ENCODE data around the gene SLC4A8. TPM values are rescaled to one million over a fixed set of nuclear protein-coding genes. Genes with fewer than 3 reads are reported as not detected.

Gene SLC4A8
- total RNA-seq, 1 experiment from 2014 or later: 26.3 TPM

DNA sequence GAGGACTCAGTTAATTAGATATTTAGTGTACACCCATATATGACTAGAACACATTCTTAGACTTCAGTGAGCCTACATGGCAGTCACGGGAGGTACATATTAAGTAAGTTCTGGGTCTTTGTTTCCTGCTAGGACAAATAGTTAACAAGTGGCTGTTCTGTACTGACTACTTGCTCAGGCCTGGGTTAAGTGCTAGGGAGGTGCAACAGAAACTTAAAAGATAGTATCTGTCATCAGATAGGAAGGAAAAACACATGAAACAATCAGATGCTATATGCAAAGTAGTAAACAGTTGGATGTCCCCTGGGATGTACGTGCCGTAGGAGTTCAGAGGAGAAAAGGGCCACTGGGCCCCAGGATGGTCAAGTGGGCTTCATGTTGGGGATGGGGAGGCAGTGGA, 59.5 kb downstream of the SLC4A8 start:
- TF ChIP-seq CTCF (conservative IDR thresholded peaks at IDR 0.05): no peak
- H4K91ac ChIP-seq (ENCODE audit: insufficient read length, low read depth, low read length): no peak overlapping the region
- no peak overlapping the region for H3K4me2 ChIP-seq (ENCODE audit: insufficient read depth, insufficient read length, low read length)
- no peak overlapping the region for H3K18ac ChIP-seq (ENCODE audit: insufficient read length, low read depth, low read length)
- WGBS (ENCODE audit: extremely low coverage, insufficient read length, low lambda C conversion rate): no CpG with 5 or more reads among the region's 3 CpGs
- no peak overlapping the region for H2BK15ac ChIP-seq (ENCODE audit: low read depth, low read length)
- no peak overlapping the region for H4K8ac ChIP-seq (replicated peaks; ENCODE audit: insufficient read length, low read depth, low read length)
- no peaks in the 10 kb centered on the region for H3K27me3 ChIP-seq (ENCODE audit: insufficient read depth, low read length)
- no peaks in the 10 kb centered on the region for H3K79me2 ChIP-seq (ENCODE audit: insufficient read depth, low read length)
- H3K9ac ChIP-seq (ENCODE audit: extremely low read depth, insufficient read length, low read length): no peak overlapping the region
- DNase-seq: no peak
- no peaks in the 10 kb centered on the region for H3K4me1 ChIP-seq (ENCODE audit: insufficient read depth, low read length)
- no peak overlapping the region for H2BK120ac ChIP-seq (ENCODE audit: low read depth, low read length, poor library complexity, severe bottlenecking)
- no peak overlapping the region for H3K4ac ChIP-seq (ENCODE audit: low read depth, low read length)
- no peaks in the 10 kb centered on the region for H4K20me1 ChIP-seq (ENCODE audit: control insufficient read depth, insufficient read depth, insufficient read length)
- H2AK5ac ChIP-seq (ENCODE audit: insufficient read length, low read length): no peak overlapping the region
- H2BK5ac ChIP-seq (ENCODE audit: insufficient read length, low read length): no peak overlapping the region
- no peak overlapping the region for H3K27ac ChIP-seq (ENCODE audit: insufficient read length, low read depth, low read length)
- no peaks in the 10 kb centered on the region for H3K79me1 ChIP-seq (ENCODE audit: insufficient read depth, low read depth, low read length, poor library complexity, severe bottlenecking)
- no peak overlapping the region for H2AFZ ChIP-seq (ENCODE audit: low read length)
- no peak overlapping the region for H3K14ac ChIP-seq (ENCODE audit: insufficient read depth, low read length)
- no peak overlapping the region for H3K56ac ChIP-seq (ENCODE audit: insufficient read length, low read depth, low read length)
- no peak overlapping the region for H3T11ph ChIP-seq (ENCODE audit: low read length)
- Mint-ChIP-seq H3K9me3 (no peaks in the 10 kb centered on the region), H3K36me3 (ENCODE audit: insufficient read depth in 1 of 3, low read depth in 3 of 3) (no peaks in the 10 kb centered on the region; a peak in 1 of 7 replicates), H3K4me3 (no peak overlapping the region), H3K27ac (peak overlapping the region in 1 of 3 experiments; percentile 9; a peak in 1 of 7 replicates), H3K4me1 (peaks cover 4 to 5% of the 10 kb centered on the region in 2 experiments; a peak in 2 of 4 replicates), H3K27me3 (ENCODE audit: low read depth) (no peaks in the 10 kb centered on the region)
- no peak overlapping the region for H2BK12ac ChIP-seq (ENCODE audit: insufficient read length, low read depth, low read length)
- H3K23ac ChIP-seq (ENCODE audit: insufficient read length, low read depth, low read length): no peak overlapping the region
- no peak overlapping the region for H2BK20ac ChIP-seq (ENCODE audit: low read depth, low read length, poor library complexity, severe bottlenecking)
- H4K5ac ChIP-seq (ENCODE audit: insufficient read length, low read depth, low read length): no peak overlapping the region
- H3K9me3 ChIP-seq (ENCODE audit: control insufficient read depth, low read depth, low read length): no peaks in the 10 kb centered on the region
- no peaks in the 10 kb centered on the region for H3K23me2 ChIP-seq (ENCODE audit: insufficient read length, low read depth, low read length, poor library complexity, severe bottlenecking)

Data from H9 (cell line).